Bladder microvascular endothelial cell (primary cell): ENCODE measurements around the gene UTY. TPM values are rescaled to one million over a fixed set of nuclear protein-coding genes. Genes with fewer than 3 reads are reported as not detected.

Experiments
- total RNA-seq: library from RNA; depleted of rRNA; stranded (reverse); fragments of >200 nt; gene quantifications from 2 replicates; pipeline ENCODE4 v1.2.3, GENCODE V29; 2014

The UTY gene
- 16.4 and 41.2 TPM in 2 replicates for total RNA-seq

GRCh38 chrY:13479828-13480227, at the start of gene UTY:
Gene UTY (minus strand): TSS chrY:13480033. CDS start chrY:13479665, 368 bp downstream.

Other genes starting within 250 kb of the UTY start
- gene TMSB4Y, start 223.9 kb upstream of the UTY start, total RNA-seq: 0.81 and 1.6 TPM in 2 replicates